OCI-LY3 (cell line): ENCODE measurements around the gene CDK17.

Experiments used
- H2AFZ ChIP-seq: fragments of 200-600, 300-600 bp; shearing (Covaris generic); 2 replicates; pipeline ENCODE4 v1.6.0; 2014; ENCODE audit warnings: antibody characterized with exemption, low read depth, low read length
- H3K27ac ChIP-seq: fragments of 200-600, 300-600 bp; sonication (generic); 2 replicates; pipeline ENCODE4 v1.5.1; 2014; ENCODE audit warnings: mild to moderate bottlenecking, low read length, moderate library complexity, mixed read lengths
- H3K27me3 ChIP-seq: fragments of 200-600, 300-600 bp; sonication (generic); 2 replicates; pipeline ENCODE4 v1.6.1; 2014; ENCODE audit warnings: low read depth, low read length, mixed read lengths
- H3K36me3 ChIP-seq: fragments of 200-600, 300-600 bp; sonication (generic); replicated peaks from 2 replicates; pipeline ENCODE3; 2014; ENCODE audit warnings: low read depth, low read length, mixed read lengths
- H3K4me1 ChIP-seq: fragments of 300-600, 200-600 bp; sonication (generic); 2 replicates; pipeline ENCODE4 v1.6.1; 2014; ENCODE audit warnings: low read length, mixed read lengths
- H3K4me2 ChIP-seq: fragments of 200-600, 300-600 bp; sonication (generic); 2 replicates; pipeline ENCODE4 v1.6.1; 2014; ENCODE audit warnings: low read length, mixed read lengths
- H3K4me3 ChIP-seq: fragments of 300-600, 200-600 bp; sonication (generic); 2 replicates; pipeline ENCODE4 v1.5.1; 2014; ENCODE audit warnings: antibody characterized with exemption, mild to moderate bottlenecking, low read length, moderate library complexity
- H3K79me2 ChIP-seq: fragments of 300-600, 200-600 bp; shearing (Covaris generic); 2 replicates; pipeline ENCODE4 v1.6.1; 2014; ENCODE audit warnings: mild to moderate bottlenecking, low read length, mixed read lengths
- H3K9ac ChIP-seq: fragments of 300-600, 200-600 bp; shearing (Covaris generic); 2 replicates; pipeline ENCODE4 v1.6.0; 2014; ENCODE audit warnings: mild to moderate bottlenecking, low read length, moderate library complexity
- H3K9me3 ChIP-seq: fragments of 200-600, 300-600 bp; shearing (Covaris generic); 2 replicates; pipeline ENCODE4 v1.6.1; 2014; ENCODE audit warnings: low read length, mixed read lengths; ENCODE audit not compliant: insufficient read depth
- H4K20me1 ChIP-seq: fragments of 200-600, 300-600 bp; sonication (generic); 2 replicates; pipeline ENCODE4 v1.6.1; 2016; ENCODE audit warnings: low read length, mixed read lengths; ENCODE audit not compliant: insufficient read depth
- CTCF ChIP-seq: fragments of 200-600, 300-600 bp; sonication (generic); IDR thresholded peaks from 2 replicates; pipeline ENCODE4 v1.5.1; 2014; ENCODE audit warnings: antibody characterized with exemption, low read length, low read depth
- EZH2phosphoT487 ChIP-seq: fragments of 200-600 bp; shearing (Covaris generic); IDR thresholded peaks from 2 replicates; pipeline ENCODE4 v1.6.1; 2018; ENCODE audit warnings: antibody characterized with exemption, mixed run types, low read depth

Gene CDK17

GRCh38 chr12:96250119-96250685, 150.0 kb downstream of the CDK17 start:
- H3K27ac ChIP-seq, result no peak overlapping the region
- H3K4me3 ChIP-seq, result no peak overlapping the region
- H3K4me2 ChIP-seq, result no peak overlapping the region
- H2AFZ ChIP-seq, result no peak overlapping the region
- H3K36me3 ChIP-seq, result peaks cover 50% of the 10 kb centered on the region
- TF ChIP-seq CTCF, result no peak
- TF ChIP-seq EZH2phosphoT487, result no peak
- H3K9ac ChIP-seq, result no peak overlapping the region
- H3K9me3 ChIP-seq, result no peaks in the 10 kb centered on the region
- peaks cover 69% of the 10 kb centered on the region for H4K20me1 ChIP-seq
- H3K27me3 ChIP-seq, result no peaks in the 10 kb centered on the region
- H3K4me1 ChIP-seq, result peaks cover 11% of the 10 kb centered on the region
- peaks cover 71% of the 10 kb centered on the region for H3K79me2 ChIP-seq

GRCh38 chr12:96249196-96250118, 150.8 kb downstream of the CDK17 start:
- no peak overlapping the region for H3K4me2 ChIP-seq
- H3K27ac ChIP-seq, result no peak overlapping the region
- no peak overlapping the region for H2AFZ ChIP-seq
- TF ChIP-seq EZH2phosphoT487, result no peak
- no peak for TF ChIP-seq CTCF
- no peaks in the 10 kb centered on the region for H3K27me3 ChIP-seq
- H3K9ac ChIP-seq, result no peak overlapping the region
- H3K36me3 ChIP-seq, result peaks cover 46% of the 10 kb centered on the region
- peaks cover 71% of the 10 kb centered on the region for H3K79me2 ChIP-seq
- no peak overlapping the region for H3K4me3 ChIP-seq
- peaks cover 68% of the 10 kb centered on the region for H4K20me1 ChIP-seq
- peaks cover 11% of the 10 kb centered on the region for H3K4me1 ChIP-seq
- H3K9me3 ChIP-seq, result no peaks in the 10 kb centered on the region

GRCh38 chr12:96248136-96248931, 151.9 kb downstream of the CDK17 start:
- H3K4me2 ChIP-seq, result no peak overlapping the region
- no peak for TF ChIP-seq CTCF
- no peak for TF ChIP-seq EZH2phosphoT487
- no peak overlapping the region for H3K27ac ChIP-seq
- H3K36me3 ChIP-seq, result peaks cover 40% of the 10 kb centered on the region
- H3K9me3 ChIP-seq, result no peaks in the 10 kb centered on the region
- H3K4me1 ChIP-seq, result peaks cover 11% of the 10 kb centered on the region
- H3K4me3 ChIP-seq, result no peak overlapping the region
- H3K79me2 ChIP-seq, result peaks cover 65% of the 10 kb centered on the region
- H3K9ac ChIP-seq, result no peak overlapping the region
- H4K20me1 ChIP-seq, result peaks cover 57% of the 10 kb centered on the region
- H3K27me3 ChIP-seq, result no peaks in the 10 kb centered on the region
- no peak overlapping the region for H2AFZ ChIP-seq

- H3K4me2 ChIP-seq, result no peak overlapping the region
- H3K9ac ChIP-seq, result no peak overlapping the region
- no peaks in the 10 kb centered on the region for H3K9me3 ChIP-seq
- H3K4me1 ChIP-seq, result peaks cover 11% of the 10 kb centered on the region
- H3K79me2 ChIP-seq, result peaks cover 65% of the 10 kb centered on the region
- TF ChIP-seq EZH2phosphoT487, result no peak
- no peak for TF ChIP-seq CTCF
- H2AFZ ChIP-seq, result no peak overlapping the region
- H3K27ac ChIP-seq, result no peak overlapping the region
- H3K36me3 ChIP-seq, result peaks cover 38% of the 10 kb centered on the region
- no peaks in the 10 kb centered on the region for H3K27me3 ChIP-seq
- no peak overlapping the region for H3K4me3 ChIP-seq
- H4K20me1 ChIP-seq, result peaks cover 62% of the 10 kb centered on the region
Measured at GRCh38 chr12:96247563-96247962, 152.7 kb downstream of the CDK17 start.
